GM19452 (cell line): Measurements from ENCODE around the gene ARHGEF33.

Experiments used
- ATAC-seq: cut with Tn5 transposase; IDR thresholded peaks from one replicate; pipeline ENCODE4 v1.9.1; 2021; ENCODE audit not compliant: unreplicated experiment

The ARHGEF33 gene

GRCh38 chr2:39013871-39014270 lies 124.2 kb downstream of the ARHGEF33 start:
- no peak for ATAC-seq

DNA sequence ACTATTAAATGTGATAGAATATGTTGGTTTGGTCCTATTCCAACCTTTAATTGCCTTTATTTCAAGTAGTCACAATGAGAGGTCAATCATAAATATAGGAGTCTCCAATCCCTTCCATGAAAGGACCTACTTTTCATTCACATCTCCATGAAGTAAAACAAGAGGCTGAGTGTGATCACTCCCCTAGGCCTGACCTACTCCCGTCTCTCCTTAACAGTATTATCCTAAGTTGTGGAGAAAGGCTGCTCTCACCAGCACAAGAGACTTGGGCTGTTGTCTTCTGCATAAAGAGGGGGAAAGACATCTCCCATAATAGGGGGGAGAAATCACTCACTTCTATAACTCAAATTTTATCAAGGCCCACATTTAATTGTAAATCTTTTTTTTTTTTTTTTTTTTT lies 125.7 kb downstream of the ARHGEF33 start:
- no peak for ATAC-seq

GRCh38 chr2:39017334-39017733 lies 127.7 kb downstream of the ARHGEF33 start:
- no peak for ATAC-seq

DNA sequence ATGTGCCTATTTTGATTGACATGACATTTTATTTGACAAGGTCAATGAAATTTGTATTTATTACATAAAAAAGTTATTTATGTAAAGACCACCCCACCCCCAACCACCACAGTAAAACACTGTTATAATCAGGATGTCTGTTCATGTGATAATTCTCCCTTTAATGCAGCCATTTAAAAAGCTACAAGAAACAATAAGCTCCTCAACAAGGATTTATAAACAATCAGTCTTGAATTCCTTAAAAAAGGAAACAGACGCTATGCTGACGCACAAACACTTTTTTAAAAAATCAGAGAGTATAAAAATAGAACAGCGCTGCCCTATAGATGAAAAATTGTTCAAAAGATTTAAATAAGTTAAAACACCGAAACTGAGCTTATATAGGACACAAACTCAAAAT lies 129.0 kb downstream of the ARHGEF33 start:
- ATAC-seq: no peak

DNA sequence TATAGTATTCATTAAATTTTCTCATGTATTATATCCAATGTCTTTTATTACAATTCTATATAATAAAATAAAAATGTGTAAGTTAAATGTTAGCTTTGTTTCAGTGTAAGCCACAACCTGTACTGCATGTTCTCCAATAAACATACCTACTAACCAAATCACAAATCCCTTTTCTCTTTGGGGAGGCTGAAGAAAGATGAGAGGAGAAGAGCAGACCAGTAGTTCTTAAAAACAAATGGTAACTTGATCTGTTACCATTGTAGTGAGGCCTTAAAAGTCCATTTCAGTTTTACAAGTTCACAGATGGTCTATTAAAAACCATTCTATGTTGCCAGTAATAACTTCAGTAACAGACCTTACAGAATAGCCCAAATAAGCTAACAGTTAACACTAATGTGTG lies 130.7 kb downstream of the ARHGEF33 start:
- ATAC-seq: no peak

GRCh38 chr2:39022642-39023235 lies 133.1 kb downstream of the ARHGEF33 start:
- no peak for ATAC-seq

- ATAC-seq: no peak
These were observed 134.0 kb downstream of the ARHGEF33 start for GRCh38 chr2:39023649-39024048.

DNA sequence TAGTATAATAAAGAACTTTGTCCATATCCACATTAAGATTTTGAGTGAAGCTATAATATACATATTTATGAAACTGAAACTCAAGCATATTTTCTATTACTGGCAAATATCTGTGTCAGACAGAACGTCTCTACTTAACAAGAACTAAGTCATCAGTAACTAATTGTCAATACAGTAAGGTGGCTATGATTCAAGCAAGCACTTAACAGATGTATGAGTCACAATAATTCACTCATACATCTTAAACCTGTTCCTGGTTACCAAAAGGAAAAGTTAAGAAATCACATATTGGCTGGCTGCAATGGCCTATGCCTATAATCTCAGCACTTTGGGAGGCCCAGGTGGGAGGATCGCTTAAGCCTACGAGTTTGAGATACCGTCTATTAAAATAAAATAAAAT lies 135.2 kb downstream of the ARHGEF33 start:
- ATAC-seq: no peak
